Upper lobe of right lung (tissue), 1 donor: ENCODE results near the gene HERPUD1. TPM values are rescaled to one million over a fixed set of nuclear protein-coding genes. Genes with fewer than 3 reads are reported as not detected.

Source experiments
- ATAC-seq: fragments of 200-7000 bp; cut with Tn5 transposase; one replicate; pipeline ENCODE4 v1.9.1; 2020; ENCODE audit warnings: mild to moderate bottlenecking, moderate library complexity
- DNase-seq: peaks from one replicate; pipeline ENCODE4 v3.0.0-alpha.2; 2020
- H3K27ac ChIP-seq: fragments of 200-600 bp; one replicate; pipeline ENCODE4 v1.8.0; 2022
- H3K27me3 ChIP-seq: fragments of 200-600 bp; one replicate; pipeline ENCODE4 v1.8.0; 2022; ENCODE audit warnings: mild to moderate bottlenecking
- H3K36me3 ChIP-seq: fragments of 200-600 bp; one replicate; pipeline ENCODE4 v1.8.0; 2022
- H3K4me1 ChIP-seq: fragments of 200-600 bp; one replicate; pipeline ENCODE4 v1.8.0; 2022
- H3K4me3 ChIP-seq: fragments of 200-600 bp; one replicate; pipeline ENCODE4 v1.8.0; 2022; ENCODE audit warnings: mild to moderate bottlenecking
- H3K9me3 ChIP-seq: fragments of 200-600 bp; one replicate; pipeline ENCODE4 v1.8.0; 2022
- intact Hi-C: fragments of 100-400 bp; cut with DNase I; formaldehyde crosslinking; loops from one replicate; pipeline ENCODE4 v1.11.0; 2022
- total RNA-seq: library from RNA; stranded (reverse); fragmentation: NEBNext Ultra II Directional; extraction: Animal tissue kit (Norgen Biotek cat#: 25700); gene quantifications from one replicate; pipeline ENCODE4 v1.2.1, GENCODE V29; 2021
- TF ChIP-seq, protein P1 (sequence below): fragments of 200-600 bp; IDR thresholded peaks from one replicate; pipeline ENCODE4 v1.8.0; 2022; ENCODE audit warnings: antibody characterized with exemption
- donor health status: DM: no; HTN: yes; CAD: no; lungs with severe emphysema.

HERPUD1 gene
- total RNA-seq, 1 donor from 2014 or later, result 223 TPM

DNA sequence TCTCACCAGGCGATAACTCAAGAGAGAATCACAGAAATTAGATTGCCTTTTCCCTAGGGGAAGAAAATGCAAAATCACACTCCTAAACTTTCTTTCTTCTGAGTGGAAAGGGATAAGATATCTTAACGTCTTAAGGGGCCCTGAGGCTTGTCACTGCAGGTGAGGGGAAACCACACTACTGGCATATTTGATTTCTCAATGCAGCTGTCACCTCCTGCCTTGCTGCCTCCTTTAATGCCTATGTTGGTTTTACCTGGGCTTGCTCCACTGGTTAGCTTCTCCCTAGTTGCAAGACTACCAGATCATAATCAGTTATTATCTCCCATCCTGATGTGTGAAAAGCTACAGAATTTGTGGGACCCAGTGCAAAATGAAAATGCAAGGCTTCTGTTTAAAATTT is 4.5 kb upstream of the HERPUD1 start:
- no peak overlapping the region for H3K27ac ChIP-seq
- TF ChIP-seq, protein P1, sequence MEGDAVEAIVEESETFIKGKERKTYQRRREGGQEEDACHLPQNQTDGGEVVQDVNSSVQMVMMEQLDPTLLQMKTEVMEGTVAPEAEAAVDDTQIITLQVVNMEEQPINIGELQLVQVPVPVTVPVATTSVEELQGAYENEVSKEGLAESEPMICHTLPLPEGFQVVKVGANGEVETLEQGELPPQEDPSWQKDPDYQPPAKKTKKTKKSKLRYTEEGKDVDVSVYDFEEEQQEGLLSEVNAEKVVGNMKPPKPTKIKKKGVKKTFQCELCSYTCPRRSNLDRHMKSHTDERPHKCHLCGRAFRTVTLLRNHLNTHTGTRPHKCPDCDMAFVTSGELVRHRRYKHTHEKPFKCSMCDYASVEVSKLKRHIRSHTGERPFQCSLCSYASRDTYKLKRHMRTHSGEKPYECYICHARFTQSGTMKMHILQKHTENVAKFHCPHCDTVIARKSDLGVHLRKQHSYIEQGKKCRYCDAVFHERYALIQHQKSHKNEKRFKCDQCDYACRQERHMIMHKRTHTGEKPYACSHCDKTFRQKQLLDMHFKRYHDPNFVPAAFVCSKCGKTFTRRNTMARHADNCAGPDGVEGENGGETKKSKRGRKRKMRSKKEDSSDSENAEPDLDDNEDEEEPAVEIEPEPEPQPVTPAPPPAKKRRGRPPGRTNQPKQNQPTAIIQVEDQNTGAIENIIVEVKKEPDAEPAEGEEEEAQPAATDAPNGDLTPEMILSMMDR, result no peak
- H3K4me1 ChIP-seq, result peaks cover 10% of the 10 kb centered on the region
- H3K36me3 ChIP-seq, result no peaks in the 10 kb centered on the region
- no peak for DNase-seq
- no peak overlapping the region for H3K4me3 ChIP-seq
- ATAC-seq, result no peak
- intact Hi-C loops, result no loop called here
- H3K9me3 ChIP-seq, result no peaks in the 10 kb centered on the region
- no peaks in the 10 kb centered on the region for H3K27me3 ChIP-seq

DNA sequence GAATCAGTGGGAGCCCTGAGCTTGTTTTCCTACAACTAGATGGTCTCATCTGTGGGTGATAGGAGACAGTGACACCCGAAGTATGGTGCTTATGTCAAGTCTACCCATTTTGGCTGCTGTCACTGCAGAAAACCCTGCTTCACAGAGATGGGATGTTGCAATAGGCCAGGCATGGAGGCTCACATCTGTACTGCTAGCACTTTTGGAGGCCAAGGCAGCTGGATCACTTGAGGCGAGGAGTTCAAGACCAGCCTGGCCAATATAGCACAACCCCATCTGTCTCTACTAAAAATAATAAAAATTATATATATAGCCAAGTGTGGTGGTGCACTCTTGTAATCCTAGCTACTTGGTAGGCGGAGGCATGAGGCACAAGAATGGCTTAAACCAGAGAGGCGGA is 2.3 kb upstream of the HERPUD1 start:
- no peak overlapping the region for H3K4me3 ChIP-seq
- TF ChIP-seq, protein P1, result no peak

DNA sequence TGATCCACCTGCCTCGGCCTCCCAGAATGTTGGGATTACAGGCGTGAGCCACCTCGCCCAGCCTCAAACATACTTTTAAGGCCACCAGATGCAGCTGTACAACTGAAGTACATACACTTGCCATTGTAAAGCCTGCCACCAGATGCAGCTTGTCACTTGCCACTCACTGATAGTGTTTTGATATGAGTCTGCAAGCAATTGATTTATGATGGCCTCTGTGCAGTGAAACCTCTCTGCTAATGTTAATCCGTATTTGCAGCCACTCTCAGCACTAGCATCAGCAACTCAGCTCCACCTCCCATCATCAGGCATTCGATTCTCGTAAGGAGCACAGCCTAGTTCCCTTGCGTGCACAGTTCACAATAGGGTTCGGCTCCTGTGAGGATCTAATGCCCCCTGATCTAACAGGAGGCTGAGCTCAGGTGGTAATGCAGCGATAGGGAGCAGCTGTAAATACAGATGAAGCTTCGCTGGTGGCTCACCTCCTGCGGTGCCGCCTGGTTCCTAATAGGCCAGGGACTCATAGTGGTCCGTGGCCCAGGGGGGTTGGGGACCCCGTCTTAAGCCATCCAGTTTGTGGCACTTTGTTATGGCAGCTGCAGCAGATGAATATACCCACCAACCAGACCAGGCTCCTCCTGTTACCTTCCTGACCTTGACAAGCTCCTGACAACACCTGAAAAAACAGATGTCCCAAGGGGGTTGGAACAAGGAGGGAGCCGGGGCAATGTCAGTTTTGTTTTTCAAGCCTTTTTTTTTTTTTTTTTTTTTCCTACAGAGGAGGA is 1.3 kb upstream of the HERPUD1 start:
- Histone ChIP-seq H3K27ac (peak overlapping the region; percentile 99), H3K36me3 (peaks cover 21% of the 10 kb centered on the region), H3K4me3 (no peak overlapping the region), H3K9me3 (no peaks in the 10 kb centered on the region), H3K4me1 (peaks cover 26% of the 10 kb centered on the region), H3K27me3 (no peaks in the 10 kb centered on the region)
- TF ChIP-seq, protein P1, result no peak
- intact Hi-C loops, result no loop called here
- ATAC-seq (no peak), DNase-seq (no peak)

More for the DNA sequence above, 2.3 kb upstream of the HERPUD1 start:
- DNase-seq, result no peak
- H3K27me3 ChIP-seq, result no peaks in the 10 kb centered on the region
- H3K4me1 ChIP-seq, result peaks cover 16% of the 10 kb centered on the region
- no peak overlapping the region for H3K27ac ChIP-seq
- no peak for ATAC-seq
- peaks cover 11% of the 10 kb centered on the region for H3K36me3 ChIP-seq
- intact Hi-C loops, result no loop called here
- H3K9me3 ChIP-seq, result no peaks in the 10 kb centered on the region

GRCh38 chr16:56931271-56931891 is 561 bp upstream of the HERPUD1 start:
- H3K4me3 ChIP-seq, result peak overlapping the region; percentile 84
- TF ChIP-seq, protein P1, result no peak
- peaks cover 33% of the 10 kb centered on the region for H3K4me1 ChIP-seq
- ATAC-seq (peak; percentile 5), DNase-seq (no peak)
- no peaks in the 10 kb centered on the region for H3K9me3 ChIP-seq
- peak overlapping the region; percentile 99 for H3K27ac ChIP-seq
- intact Hi-C loops, result no loop called here
- H3K27me3 ChIP-seq, result no peaks in the 10 kb centered on the region
- peaks cover 28% of the 10 kb centered on the region for H3K36me3 ChIP-seq

GRCh38 chr16:56932721-56933619 is 1.0 kb downstream of the HERPUD1 start:
- H3K27ac ChIP-seq, result peak overlapping the region; percentile 99
- peak; percentile 93 for DNase-seq
- H3K27me3 ChIP-seq, result no peaks in the 10 kb centered on the region
- H3K4me3 ChIP-seq, result peak overlapping the region; percentile 84
- H3K4me1 ChIP-seq, result peaks cover 49% of the 10 kb centered on the region
- H3K36me3 ChIP-seq, result peaks cover 44% of the 10 kb centered on the region
- no peaks in the 10 kb centered on the region for H3K9me3 ChIP-seq
- peak; percentile 80 for ATAC-seq
- TF ChIP-seq, protein P1, result no peak
- intact Hi-C loops, result no loop called here
